GM10847 (cell line): ENCODE results near the gene PSMB7.

Experiments used
- POLR2A ChIP-seq: IDR thresholded peaks from 2 replicates; pipeline ENCODE4 v1.6.1; 2011; ENCODE audit not compliant: insufficient read length; ENCODE audit errors: extremely low read depth

PSMB7 gene

DNA sequence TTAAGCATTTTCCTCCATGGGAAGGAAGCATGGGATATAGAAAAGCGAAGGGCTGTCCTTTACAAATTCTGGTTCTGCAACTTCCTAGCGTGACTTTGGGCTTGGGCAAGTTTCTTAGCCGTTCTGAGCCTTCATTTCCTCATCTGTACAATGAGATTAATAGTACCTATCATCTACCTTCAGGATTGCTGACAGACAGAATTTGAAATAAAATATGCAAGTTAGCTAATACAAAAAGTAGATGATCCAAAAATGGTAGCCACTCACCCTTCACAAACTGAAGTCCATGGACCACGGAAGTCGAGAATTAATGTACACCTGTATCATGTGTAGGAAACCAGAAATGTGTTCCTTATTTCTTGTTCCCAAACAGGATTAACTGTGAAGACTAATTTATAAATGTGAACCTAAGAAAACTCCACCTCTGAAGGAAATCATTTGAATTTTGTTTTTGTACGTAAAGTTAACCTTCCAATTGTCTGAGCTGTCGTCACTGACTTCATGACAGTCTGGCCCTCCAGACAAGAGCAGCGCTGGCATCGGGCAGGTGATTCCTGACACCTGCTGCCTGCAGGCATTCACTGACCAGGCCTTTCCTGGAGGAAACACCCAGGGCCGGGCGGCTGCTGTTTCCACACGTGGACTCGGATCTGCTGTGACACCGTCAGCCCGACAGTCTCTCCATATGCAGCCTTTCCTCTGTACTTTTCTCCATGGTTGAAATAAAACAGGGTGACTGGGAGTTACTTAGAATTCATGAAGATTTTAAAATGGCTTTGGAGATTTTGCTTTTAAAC, 63.4 kb downstream of the PSMB7 start:
- no peak for TF ChIP-seq POLR2A

DNA sequence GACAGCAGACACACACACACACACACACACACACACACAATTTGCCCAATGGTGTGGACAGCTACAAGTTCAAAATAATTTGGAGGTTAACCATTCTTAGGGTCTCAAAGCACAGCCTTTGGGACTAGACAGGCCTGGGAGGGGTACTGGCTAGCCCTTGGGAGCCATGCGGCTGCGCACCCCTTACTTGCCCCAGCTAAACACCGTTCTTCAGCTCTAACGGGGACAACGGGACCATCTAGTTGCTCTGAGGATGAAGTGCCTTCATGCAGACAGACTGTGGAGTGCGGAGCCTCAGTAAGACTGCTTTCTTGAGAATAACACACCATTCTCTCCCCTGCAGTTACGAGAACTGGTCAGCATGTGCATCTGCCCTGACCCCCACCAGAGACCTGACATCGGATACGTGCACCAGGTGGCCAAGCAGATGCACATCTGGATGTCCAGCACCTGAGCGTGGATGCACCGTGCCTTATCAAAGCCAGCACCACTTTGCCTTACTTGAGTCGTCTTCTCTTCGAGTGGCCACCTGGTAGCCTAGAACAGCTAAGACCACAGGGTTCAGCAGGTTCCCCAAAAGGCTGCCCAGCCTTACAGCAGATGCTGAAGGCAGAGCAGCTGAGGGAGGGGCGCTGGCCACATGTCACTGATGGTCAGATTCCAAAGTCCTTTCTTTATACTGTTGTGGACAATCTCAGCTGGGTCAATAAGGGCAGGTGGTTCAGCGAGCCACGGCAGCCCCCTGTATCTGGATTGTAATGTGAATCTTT, 64.6 kb downstream of the PSMB7 start:
- no peak for TF ChIP-seq POLR2A

DNA sequence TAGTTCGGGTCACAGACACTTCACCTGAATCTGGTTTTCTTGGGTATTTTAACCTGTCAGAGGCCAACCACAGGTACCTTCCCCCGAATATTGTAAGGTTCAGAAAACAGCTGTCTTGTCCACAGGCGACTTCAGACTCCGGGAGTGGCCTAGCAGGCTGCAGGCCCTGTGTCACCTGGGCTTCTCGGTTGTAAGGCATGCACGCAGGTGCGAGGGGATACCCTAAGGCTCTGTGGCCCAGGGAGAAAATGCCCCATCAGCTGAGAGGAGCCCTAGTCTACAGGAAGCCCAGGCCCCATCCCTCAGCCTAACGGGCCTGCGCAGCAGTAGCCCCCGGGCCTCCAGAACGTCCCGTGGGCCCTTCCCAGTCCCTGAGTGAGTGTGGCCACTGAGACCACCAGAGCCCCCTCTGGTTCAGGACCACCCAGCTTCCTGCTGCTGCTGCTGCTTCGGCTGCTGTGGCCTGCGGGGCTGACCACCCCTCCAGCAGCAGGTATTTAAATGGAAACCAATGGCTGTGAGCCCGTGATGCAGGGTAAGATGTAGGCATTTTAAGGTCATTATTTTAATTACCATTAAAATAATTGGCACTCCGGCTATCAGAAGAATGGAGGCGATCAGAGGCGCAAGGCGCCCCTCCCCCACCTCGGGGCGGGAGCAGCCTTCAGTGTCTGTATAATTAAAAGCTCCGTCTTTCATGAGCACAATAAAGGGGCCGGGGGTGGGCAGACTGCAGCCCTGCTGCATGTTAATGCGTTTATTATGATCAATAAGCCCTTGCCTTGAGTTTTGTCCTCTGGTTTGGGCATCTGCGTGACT, 65.4 kb downstream of the PSMB7 start:
- no peak for TF ChIP-seq POLR2A

DNA sequence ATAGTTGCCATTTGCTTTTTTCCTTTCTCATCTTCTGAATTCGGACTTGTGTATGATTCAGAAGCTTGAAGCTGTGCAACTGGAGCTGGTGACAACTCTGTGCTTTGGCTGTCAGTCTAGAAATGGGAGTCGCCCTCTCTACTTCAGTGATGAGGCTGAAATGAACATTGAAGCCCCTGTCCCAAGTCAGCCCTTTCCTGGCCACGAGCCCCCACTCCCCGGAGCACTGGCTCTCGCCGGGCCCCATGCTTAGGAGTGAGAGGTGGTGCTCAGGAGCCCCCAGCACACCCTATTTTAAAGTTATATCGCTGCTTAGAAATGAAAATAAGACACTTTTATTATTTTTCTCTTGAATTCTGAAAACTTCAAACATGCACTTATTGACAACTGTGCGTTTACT, 66.0 kb downstream of the PSMB7 start:
- TF ChIP-seq POLR2A: no peak

DNA sequence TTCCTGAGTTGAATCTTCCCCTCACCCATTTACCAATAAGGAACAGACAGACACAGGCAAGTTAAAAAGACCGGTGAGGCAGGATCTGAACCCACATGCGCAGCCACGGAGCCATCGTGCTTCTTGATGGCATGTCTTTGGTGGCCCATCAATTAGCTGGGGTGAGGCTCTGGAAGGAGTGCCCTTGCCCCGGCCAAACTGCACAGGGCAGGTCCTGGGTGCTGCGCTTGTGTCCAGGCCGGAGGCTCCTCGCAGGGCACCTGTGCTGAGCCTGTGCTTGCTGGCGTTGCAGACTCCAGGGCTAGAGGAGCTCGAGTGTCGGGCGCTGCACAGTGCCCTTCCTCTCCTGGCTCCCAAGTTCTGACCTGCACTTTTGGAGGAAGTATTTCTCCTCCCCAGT, 66.4 kb downstream of the PSMB7 start:
- TF ChIP-seq POLR2A: no peak

DNA sequence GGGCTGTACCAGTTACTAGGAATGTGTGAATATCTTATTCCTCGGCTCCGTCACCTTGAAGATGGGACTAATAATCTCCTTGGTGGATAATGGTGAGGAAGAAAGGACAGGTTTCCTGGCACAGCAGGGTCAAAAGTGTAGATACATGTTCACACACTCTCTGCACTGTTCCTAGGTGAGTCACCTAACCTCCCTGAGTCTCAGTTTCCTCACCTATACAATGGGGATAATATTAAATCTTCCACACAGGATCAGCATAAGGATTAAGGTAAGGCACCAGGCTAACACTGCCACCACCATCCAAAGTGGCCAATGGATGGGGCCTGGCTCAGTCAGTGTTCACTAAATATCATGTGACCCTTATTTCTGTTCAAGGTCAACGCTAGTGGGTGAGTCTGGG, 66.9 kb downstream of the PSMB7 start:
- no peak for TF ChIP-seq POLR2A

DNA sequence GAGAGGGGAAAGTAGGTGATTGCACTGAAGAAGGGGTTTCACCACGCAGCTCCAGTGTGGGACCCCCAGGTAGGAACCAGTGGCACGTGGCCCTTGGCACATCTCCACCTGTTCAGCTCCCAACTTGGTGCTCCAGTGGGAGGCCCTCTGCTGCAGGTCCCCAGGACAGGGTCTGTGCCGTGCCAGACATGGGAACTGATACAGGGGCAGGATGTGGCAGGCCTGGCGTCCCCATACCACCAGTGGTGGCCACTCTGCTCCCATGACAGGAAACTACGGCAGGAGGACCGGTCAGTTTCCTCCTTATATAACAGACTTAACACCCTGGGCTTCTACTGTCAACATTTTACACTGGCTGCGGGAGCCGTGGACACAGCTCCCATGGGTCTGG, 67.3 kb downstream of the PSMB7 start:
- no peak for TF ChIP-seq POLR2A

DNA sequence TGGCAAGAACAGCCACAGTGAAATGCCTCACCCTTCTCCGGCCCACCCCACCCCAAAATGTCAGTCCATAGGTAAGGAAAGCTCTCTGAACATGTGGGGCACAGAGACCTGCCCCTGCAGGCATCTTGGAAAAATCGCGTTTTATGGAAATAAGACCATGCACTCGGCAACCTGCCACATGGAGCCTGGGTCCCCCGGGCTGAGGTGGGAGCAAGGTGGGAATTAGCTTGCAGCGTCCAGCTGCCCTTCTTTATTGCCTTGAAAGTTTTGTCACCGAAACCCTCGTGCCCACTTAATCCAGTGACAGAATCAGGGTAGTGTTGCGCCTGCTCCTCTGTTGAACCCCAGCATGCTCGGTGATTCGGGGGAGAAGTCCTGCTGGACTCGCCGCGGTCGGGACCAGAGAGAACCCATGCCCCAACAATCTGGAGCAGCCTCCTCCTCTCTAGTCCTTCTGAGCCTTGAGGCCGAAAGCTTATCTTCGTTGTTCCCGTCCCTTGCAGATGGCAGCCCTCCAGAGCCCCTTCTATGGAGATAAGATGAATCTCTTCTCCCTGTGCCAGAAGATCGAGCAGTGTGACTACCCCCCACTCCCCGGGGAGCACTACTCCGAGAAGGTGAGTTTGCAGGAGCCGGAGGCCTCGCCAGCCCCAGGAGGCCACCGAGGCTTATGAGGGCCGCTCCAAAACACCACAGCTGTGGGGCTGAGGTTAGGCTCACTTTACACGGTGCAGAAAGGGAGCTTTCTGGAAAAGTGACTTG, 67.9 kb downstream of the PSMB7 start:
- no peak for TF ChIP-seq POLR2A

DNA sequence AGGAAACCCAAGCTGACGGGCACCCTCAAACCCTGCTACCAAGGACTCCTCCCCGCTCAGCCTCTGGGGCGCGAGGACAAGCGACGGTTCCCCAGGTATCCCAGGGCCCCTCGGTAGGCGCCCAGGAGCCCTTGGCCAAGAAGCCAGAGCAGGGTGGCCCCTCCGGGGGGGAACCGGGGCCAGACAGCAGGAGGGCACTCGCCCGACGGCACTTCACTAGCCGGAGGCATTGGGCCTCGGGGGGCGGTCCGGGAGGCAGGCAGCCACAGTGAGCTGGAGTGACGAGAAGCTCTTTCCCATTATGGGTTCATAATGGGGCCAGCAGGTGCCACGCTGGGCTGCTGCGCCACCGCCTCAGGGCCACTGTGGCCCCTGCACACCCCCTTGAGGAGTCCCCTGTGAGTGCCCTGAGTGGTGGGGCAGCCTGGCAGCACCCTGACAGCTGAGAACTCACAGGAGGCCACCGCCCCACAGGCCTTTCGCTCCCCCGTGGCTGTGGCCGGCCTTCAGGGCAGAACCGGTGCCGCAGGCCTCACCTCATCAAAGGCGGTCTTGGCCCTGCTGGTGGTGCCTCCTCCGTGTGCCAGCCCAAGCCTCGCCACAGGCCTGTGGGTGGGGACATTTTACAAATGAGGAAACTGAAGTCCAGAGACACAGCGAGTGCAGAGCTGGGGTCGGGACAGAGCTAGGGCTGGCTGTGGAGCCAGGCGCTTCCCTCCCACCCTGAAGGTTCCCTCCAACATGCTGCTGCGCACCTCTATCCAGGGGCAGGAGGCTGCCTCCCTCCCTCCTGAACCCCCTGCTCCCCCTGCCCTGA, 68.7 kb downstream of the PSMB7 start:
- no peak for TF ChIP-seq POLR2A

DNA sequence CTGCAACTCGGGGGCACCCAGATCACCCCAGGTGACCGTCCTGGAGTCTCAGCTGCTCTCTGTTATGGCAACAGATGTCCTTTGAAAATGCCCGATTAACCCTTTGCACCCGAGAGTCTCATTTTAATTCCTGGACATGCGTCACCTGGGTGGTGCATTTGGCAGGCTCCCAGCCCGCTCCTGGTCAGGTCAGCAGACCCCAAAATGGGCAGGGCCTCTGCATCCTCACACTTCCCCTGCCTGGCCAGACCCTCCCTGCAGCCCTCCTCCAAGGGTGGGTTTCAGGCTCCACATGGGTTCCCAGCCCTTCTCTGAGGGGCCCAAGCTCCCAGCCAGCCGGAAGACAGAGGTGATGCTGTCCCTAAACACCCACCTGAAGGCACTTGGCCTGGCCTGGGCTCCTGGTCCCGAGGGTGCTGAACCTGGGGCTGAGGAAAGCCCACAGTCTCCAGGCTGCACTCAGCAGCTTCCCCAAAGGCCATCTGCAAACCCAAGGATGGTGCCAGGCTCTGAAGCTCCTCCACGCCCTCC, 69.4 kb downstream of the PSMB7 start:
- TF ChIP-seq POLR2A: no peak

DNA sequence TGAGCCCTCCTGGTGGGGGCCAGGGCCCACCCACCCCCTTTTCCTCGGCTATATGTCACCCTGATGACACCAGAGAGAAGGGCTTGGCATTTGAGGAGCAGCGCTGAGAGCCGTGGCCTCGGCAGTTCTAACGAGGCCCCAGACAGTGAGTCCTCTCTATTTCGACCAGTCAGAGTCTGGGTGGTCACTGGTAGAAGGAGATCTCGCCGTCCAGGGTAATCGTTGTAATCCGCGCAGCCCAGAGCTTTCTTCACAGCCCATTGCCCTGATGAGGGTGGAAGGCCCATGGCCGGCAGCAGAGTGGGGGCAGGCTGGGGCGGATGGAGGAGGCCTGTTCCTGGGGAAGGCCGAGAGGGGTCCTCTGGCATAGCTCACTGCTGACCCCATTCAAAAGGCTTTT, 70.2 kb downstream of the PSMB7 start:
- no peak for TF ChIP-seq POLR2A

DNA sequence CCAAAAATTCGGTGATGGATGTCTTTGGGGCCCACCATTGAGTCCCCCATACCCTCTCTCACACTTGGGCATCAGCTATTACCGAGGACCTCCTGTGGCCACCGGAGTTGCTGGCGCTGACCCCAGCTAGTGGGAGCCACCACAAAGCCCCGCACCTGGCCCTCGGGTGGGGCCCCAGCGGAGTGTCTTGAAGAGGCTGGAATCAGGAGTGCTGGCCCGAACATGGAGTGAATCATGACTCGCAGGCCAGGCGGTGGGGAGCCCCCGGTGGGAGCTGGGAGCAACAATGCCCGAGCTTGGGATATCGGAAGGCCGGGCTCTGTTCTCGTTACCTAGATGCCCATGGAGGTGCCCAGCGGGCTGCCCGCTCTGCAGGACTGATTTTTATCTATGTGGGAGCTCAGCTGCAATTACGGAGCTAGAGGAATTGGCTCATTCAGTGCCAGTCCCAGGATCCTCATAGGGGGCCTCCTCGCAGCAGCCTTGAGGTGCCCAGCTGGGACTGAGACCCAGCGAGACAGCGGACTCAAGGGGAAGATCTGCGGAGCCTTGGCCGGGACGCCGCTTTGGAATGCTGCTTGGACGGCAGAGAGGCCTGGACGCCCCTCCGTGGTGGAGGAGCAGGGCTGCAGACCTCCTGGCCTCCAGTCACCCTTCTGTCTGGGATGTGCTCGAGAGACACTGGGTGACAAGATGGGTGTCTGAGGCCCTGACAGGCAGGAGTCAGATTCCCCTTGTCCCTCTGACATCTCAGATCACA, 70.8 kb downstream of the PSMB7 start:
- no peak for TF ChIP-seq POLR2A
